ENCODE results near the gene GATAD1. TPM values are rescaled to one million over a fixed set of nuclear protein-coding genes. Genes with fewer than 3 reads are reported as not detected.
A peak's percentile ranks its signal among the peaks of the same experiment; 100 is the strongest.
"Not testable (repeated sequence)": the region's sequence is repeated elsewhere in the genome, so short reads cannot be mapped to it uniquely, and the experiment has no call there.

Gene GATAD1
- total and polyA plus RNA-seq, 2 experiments from 2014 or later = 15.4 to 30.8 TPM

DNA sequence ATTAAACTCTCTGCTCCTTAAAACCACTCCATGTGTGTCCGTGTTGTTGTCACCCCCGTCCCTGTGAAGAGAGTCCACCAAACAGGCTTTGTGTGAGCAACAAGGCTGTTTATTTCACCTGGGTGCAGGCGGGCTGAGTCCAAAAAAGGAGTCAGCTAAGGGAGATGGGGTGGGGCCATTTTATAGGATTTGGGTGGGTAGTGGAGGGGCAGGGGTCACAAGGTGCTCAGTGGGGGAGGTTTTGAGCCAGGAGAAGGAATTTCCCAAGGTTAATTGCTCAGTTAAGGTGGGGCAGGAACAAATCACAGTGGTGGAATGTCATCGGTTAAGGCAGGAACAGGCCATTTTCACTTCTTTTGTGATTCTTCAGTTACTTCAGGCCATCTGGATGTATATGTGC is 31.9 kb downstream of the GATAD1 start:
- H3K36me3 ChIP-seq (ENCODE audit: insufficient read depth); H4K20me1 ChIP-seq (replicated peaks; ENCODE audit: insufficient read depth); H3K27ac ChIP-seq (ENCODE audit: low read depth); H3K4me1 ChIP-seq (ENCODE audit: insufficient read depth); ATAC-seq; H3K9me3 Mint-ChIP-seq; H3F3A ChIP-seq (replicated peaks; ENCODE audit: low read depth); H3K36me3 Mint-ChIP-seq (ENCODE audit: low read depth); H2AFZ ChIP-seq; DNase-seq (ENCODE audit: low spot score); H3K9me2 ChIP-seq (ENCODE audit: insufficient read depth); H3K27me3 ChIP-seq (ENCODE audit: insufficient read depth); H3K27me3 Mint-ChIP-seq (ENCODE audit: insufficient read depth, low read depth, poor library complexity); H3K4me3 ChIP-seq; H3K4me3 Mint-ChIP-seq; H3K79me2 ChIP-seq (replicated peaks; ENCODE audit: insufficient read depth); H3K4me2 ChIP-seq: not testable (repeated sequence)
- peaks cover 10% of the 10 kb centered on the region for H3K4me1 Mint-ChIP-seq
- peak overlapping the region; percentile 32; the same call in 1 of the 2 replicates for H3K27ac Mint-ChIP-seq

DNA sequence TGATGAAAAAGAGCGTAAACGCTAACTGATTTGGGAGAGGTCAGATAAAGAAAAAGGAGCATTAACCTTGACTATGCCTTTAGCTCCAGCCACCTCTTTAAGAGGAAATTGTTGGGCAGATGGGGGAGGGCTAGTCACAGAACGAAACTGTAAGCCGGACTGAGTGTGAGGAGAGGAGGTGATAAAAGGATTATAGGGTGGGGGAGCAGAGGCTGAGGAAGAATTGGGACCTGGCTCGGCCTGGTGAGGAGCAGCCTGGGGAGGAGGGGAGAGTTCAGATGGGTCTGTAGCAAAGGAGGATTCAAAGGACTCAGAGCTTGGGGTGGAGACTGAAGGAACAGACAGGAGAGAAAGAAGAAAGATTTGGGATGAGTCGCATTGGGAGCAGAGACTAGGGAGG is 36.3 kb downstream of the GATAD1 start:
- not testable (repeated sequence) for H3K9me2 ChIP-seq (ENCODE audit: insufficient read depth); H3K27ac Mint-ChIP-seq; ATAC-seq

DNA sequence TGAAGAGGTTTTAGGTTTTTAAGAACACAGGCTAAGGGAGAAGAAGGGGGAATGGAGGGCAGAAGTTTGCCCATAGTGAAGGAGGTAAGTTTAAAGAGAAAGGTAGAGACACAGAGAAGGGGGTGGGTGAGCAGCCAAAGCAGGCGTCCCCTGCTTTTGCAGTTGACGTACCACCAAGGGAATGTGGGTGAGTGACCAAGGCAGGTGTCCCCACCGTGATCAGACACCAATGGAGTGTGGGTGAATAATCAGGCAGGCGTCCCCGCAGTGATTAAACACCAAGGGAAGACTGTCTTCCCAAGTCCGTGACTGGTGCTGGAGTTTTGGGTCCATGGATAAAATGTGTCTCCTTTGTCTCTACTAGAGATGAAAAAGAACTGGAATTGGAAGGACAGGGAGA is 36.9 kb downstream of the GATAD1 start:
- not testable (repeated sequence) for ATAC-seq; DNase-seq (ENCODE audit: low spot score); H3K4me3 Mint-ChIP-seq; H3F3A ChIP-seq (replicated peaks; ENCODE audit: low read depth); H3K27me3 Mint-ChIP-seq (ENCODE audit: insufficient read depth, low read depth, poor library complexity); H2AFZ ChIP-seq; H3K4me3 ChIP-seq; H4K20me1 ChIP-seq (replicated peaks; ENCODE audit: insufficient read depth); H3K4me2 ChIP-seq; H3K79me2 ChIP-seq (replicated peaks; ENCODE audit: insufficient read depth); H3K27ac ChIP-seq (ENCODE audit: low read depth); H3K36me3 ChIP-seq (ENCODE audit: insufficient read depth); H3K4me1 ChIP-seq (ENCODE audit: insufficient read depth); H3K9me2 ChIP-seq (ENCODE audit: insufficient read depth); H3K9me3 Mint-ChIP-seq; H3K27me3 ChIP-seq (ENCODE audit: insufficient read depth); H3K27ac Mint-ChIP-seq; H3K4me1 Mint-ChIP-seq
- peaks cover 17% of the 10 kb centered on the region for H3K36me3 Mint-ChIP-seq (ENCODE audit: low read depth)

More for the DNA sequence above, 36.3 kb downstream of the GATAD1 start:
- H3K27me3 ChIP-seq (ENCODE audit: insufficient read depth); H3K4me2 ChIP-seq; H3K27me3 Mint-ChIP-seq (ENCODE audit: insufficient read depth, low read depth, poor library complexity); DNase-seq (ENCODE audit: low spot score); H3K9me3 Mint-ChIP-seq; H3F3A ChIP-seq (replicated peaks; ENCODE audit: low read depth); H3K79me2 ChIP-seq (replicated peaks; ENCODE audit: insufficient read depth); H4K20me1 ChIP-seq (replicated peaks; ENCODE audit: insufficient read depth); H3K27ac ChIP-seq (ENCODE audit: low read depth); H3K36me3 ChIP-seq (ENCODE audit: insufficient read depth); H3K4me1 ChIP-seq (ENCODE audit: insufficient read depth); H3K4me1 Mint-ChIP-seq; H3K4me3 ChIP-seq; H3K4me3 Mint-ChIP-seq; H2AFZ ChIP-seq: not testable (repeated sequence)
- H3K36me3 Mint-ChIP-seq (ENCODE audit: low read depth) = peaks cover 15% of the 10 kb centered on the region

DNA sequence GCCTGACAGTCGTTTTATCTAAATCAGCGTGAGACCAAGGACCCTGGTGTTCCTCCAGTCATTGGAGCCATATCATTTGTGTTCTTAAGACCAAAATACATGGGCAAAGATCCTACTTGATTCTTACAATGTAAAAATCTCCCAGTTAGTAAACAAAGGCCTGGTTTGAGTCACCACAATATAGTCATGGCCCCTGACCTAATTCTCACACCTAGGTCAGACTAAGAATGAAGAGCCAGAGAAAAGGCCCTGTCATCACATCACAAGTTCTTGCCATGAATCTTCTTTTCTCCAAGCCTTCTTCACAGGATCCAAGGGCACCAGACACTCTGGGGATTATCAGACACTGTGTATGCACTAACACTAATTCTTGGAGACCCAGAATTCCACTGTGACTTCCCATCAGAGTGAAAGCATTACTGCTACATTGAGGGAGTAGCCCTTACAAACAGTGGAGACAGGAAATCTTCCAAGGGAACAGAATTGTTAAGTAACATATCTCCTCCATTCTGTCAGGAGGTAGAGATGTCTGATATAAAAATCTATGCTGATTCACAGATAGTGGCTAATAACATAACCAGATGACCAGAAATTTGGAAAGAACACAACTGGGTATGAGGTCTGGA is 38.1 kb downstream of the GATAD1 start:
- H3K4me1 ChIP-seq (ENCODE audit: insufficient read depth) = no peaks in the 10 kb centered on the region
- Mint-ChIP-seq H3K4me1 (no peaks in the 10 kb centered on the region), H3K27ac (no peak overlapping the region), H3K9me3 (no peaks in the 10 kb centered on the region), H3K4me3 (no peak overlapping the region), H3K27me3 (ENCODE audit: insufficient read depth, low read depth, poor library complexity) (no peaks in the 10 kb centered on the region), H3K36me3 (ENCODE audit: low read depth) (peaks cover 21% of the 10 kb centered on the region)
- no peaks in the 10 kb centered on the region for H4K20me1 ChIP-seq (replicated peaks; ENCODE audit: insufficient read depth)
- ATAC-seq (no peak), DNase-seq (ENCODE audit: low spot score) (no peak)
- H2AFZ ChIP-seq = no peak overlapping the region
- no peak overlapping the region for H3K27ac ChIP-seq (ENCODE audit: low read depth)
- no peaks in the 10 kb centered on the region for H3F3A ChIP-seq (replicated peaks; ENCODE audit: low read depth)
- no peaks in the 10 kb centered on the region for H3K27me3 ChIP-seq (ENCODE audit: insufficient read depth)
- H3K4me3 ChIP-seq = no peak overlapping the region
- no peak overlapping the region for H3K4me2 ChIP-seq
- H3K79me2 ChIP-seq (replicated peaks; ENCODE audit: insufficient read depth) = no peaks in the 10 kb centered on the region
- no peaks in the 10 kb centered on the region for H3K9me2 ChIP-seq (ENCODE audit: insufficient read depth)
- H3K36me3 ChIP-seq (ENCODE audit: insufficient read depth) = peaks cover 10% of the 10 kb centered on the region; the same call in 1 of the 2 replicates
- TF ChIP-seq NANOG (IDR thresholded peaks at IDR 0.05; ENCODE audit: borderline replicate concordance) = no peak
- TF ChIP-seq, protein P1, sequence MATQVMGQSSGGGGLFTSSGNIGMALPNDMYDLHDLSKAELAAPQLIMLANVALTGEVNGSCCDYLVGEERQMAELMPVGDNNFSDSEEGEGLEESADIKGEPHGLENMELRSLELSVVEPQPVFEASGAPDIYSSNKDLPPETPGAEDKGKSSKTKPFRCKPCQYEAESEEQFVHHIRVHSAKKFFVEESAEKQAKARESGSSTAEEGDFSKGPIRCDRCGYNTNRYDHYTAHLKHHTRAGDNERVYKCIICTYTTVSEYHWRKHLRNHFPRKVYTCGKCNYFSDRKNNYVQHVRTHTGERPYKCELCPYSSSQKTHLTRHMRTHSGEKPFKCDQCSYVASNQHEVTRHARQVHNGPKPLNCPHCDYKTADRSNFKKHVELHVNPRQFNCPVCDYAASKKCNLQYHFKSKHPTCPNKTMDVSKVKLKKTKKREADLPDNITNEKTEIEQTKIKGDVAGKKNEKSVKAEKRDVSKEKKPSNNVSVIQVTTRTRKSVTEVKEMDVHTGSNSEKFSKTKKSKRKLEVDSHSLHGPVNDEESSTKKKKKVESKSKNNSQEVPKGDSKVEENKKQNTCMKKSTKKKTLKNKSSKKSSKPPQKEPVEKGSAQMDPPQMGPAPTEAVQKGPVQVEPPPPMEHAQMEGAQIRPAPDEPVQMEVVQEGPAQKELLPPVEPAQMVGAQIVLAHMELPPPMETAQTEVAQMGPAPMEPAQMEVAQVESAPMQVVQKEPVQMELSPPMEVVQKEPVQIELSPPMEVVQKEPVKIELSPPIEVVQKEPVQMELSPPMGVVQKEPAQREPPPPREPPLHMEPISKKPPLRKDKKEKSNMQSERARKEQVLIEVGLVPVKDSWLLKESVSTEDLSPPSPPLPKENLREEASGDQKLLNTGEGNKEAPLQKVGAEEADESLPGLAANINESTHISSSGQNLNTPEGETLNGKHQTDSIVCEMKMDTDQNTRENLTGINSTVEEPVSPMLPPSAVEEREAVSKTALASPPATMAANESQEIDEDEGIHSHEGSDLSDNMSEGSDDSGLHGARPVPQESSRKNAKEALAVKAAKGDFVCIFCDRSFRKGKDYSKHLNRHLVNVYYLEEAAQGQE (IDR thresholded peaks at IDR 0.05; ENCODE audit: unreplicated experiment) = no peak
- TF ChIP-seq STAT1 (IDR thresholded peaks at IDR 0.05; ENCODE audit: unreplicated experiment) = no peak
- no peak for TF ChIP-seq ZNF114 (CRISPR knock-in tag; IDR thresholded peaks at IDR 0.05)
- no peak for TF ChIP-seq EZH2phosphoT487 (IDR thresholded peaks at IDR 0.05; ENCODE audit: unreplicated experiment)
- TF ChIP-seq CREB1 (CRISPR knock-in tag; IDR thresholded peaks at IDR 0.05; ENCODE audit: low read depth) = no peak
- TF ChIP-seq EZH2 (IDR thresholded peaks at IDR 0.05; ENCODE audit: low read depth, unreplicated experiment) = no peak
- no peak for TF ChIP-seq ZNF331 (CRISPR knock-in tag; IDR thresholded peaks at IDR 0.05; ENCODE audit: low read depth)
- TF ChIP-seq, protein P2, sequence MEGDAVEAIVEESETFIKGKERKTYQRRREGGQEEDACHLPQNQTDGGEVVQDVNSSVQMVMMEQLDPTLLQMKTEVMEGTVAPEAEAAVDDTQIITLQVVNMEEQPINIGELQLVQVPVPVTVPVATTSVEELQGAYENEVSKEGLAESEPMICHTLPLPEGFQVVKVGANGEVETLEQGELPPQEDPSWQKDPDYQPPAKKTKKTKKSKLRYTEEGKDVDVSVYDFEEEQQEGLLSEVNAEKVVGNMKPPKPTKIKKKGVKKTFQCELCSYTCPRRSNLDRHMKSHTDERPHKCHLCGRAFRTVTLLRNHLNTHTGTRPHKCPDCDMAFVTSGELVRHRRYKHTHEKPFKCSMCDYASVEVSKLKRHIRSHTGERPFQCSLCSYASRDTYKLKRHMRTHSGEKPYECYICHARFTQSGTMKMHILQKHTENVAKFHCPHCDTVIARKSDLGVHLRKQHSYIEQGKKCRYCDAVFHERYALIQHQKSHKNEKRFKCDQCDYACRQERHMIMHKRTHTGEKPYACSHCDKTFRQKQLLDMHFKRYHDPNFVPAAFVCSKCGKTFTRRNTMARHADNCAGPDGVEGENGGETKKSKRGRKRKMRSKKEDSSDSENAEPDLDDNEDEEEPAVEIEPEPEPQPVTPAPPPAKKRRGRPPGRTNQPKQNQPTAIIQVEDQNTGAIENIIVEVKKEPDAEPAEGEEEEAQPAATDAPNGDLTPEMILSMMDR (conservative IDR thresholded peaks at IDR 0.05; ENCODE audit: low read depth in 2 of 2) = no peak
- TF ChIP-seq JUNB (IDR thresholded peaks at IDR 0.05; ENCODE audit: unreplicated experiment) = no peak
- TF ChIP-seq POLR2AphosphoS5 (IDR thresholded peaks at IDR 0.05; ENCODE audit: low read depth) = no peak

Data from GM23338 (cell line).